Thyroid gland (tissue), 4 donors: ENCODE results near the gene IVD.

Source experiments
- POLR2A ChIP-seq, 2 donors: fragments of 450-650 bp; IDR thresholded peaks; one replicate each; pipeline ENCODE4 v1.6.1; 2017; ENCODE audit warnings: antibody characterized with exemption in 2 of 2, mild to moderate bottlenecking in 2 of 2, moderate library complexity in 1 of 2
- TF ChIP-seq, protein P1 (sequence below), 6 experiments: fragments of 200-600 bp in 3 of 6; fragments of 450-650 bp in 3 of 6; sonication (generic) in 3 of 6; IDR thresholded peaks; one replicate each; pipeline ENCODE4 v1.5.1; 2016 to 2019; ENCODE audit warnings: antibody characterized with exemption in 6 of 6, mild to moderate bottlenecking in 2 of 6, inconsistent platforms in 1 of 6, moderate library complexity in 1 of 6

DNA sequence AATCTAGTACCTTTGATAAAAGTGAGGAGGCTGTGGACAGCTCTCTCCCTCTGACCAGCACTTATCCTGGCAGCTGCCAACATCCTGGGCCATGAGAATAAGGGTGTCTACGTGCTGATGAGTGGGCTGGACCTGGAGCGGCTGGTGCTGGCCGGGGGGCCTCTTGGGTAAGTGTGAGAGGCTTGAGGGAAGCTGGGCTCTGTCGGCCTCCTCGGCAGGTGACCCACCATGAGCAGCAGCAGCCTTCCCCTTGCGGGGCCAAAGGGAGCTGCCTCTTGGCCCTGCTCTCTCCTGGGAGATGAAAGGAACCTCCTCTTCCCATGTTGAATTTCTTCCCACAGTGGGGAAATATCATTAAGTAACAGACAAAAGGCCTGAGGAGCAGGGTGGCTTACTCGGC, 9.2 kb downstream of the IVD start:
- TF ChIP-seq, protein P1, sequence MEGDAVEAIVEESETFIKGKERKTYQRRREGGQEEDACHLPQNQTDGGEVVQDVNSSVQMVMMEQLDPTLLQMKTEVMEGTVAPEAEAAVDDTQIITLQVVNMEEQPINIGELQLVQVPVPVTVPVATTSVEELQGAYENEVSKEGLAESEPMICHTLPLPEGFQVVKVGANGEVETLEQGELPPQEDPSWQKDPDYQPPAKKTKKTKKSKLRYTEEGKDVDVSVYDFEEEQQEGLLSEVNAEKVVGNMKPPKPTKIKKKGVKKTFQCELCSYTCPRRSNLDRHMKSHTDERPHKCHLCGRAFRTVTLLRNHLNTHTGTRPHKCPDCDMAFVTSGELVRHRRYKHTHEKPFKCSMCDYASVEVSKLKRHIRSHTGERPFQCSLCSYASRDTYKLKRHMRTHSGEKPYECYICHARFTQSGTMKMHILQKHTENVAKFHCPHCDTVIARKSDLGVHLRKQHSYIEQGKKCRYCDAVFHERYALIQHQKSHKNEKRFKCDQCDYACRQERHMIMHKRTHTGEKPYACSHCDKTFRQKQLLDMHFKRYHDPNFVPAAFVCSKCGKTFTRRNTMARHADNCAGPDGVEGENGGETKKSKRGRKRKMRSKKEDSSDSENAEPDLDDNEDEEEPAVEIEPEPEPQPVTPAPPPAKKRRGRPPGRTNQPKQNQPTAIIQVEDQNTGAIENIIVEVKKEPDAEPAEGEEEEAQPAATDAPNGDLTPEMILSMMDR (IDR thresholded peaks at IDR 0.05), result no peak
- no peak for TF ChIP-seq POLR2A (IDR thresholded peaks at IDR 0.05)
